T47D (cell line): ENCODE data around the gene PLEKHG3.

Source experiments
- DNase-seq, 2 experiments: peaks; one replicate each; pipeline versions ENCODE4 v3.0.0 to v3.0.0-alpha.2; 2011 to 2012; ENCODE audit warnings: low read depth in 1 of 2, low spot score in 1 of 2
- JUND ChIP-seq: IDR thresholded peaks from 2 replicates; pipeline ENCODE4 v1.6.1; 2012; ENCODE audit warnings: low read depth
- in situ Hi-C: cut with HindIII; loops from 2 replicates; pipeline ENCODE4 v1.10.0; 2016; ENCODE audit warnings: low sequenced_read_pairs, low pct_unique_long_range_greater_than_20kb

Gene PLEKHG3

GRCh38 chr14:64762044-64763034 lies 58.1 kb downstream of the PLEKHG3 start:
- in situ Hi-C loops: no loop called here
- no peak for TF ChIP-seq JUND
- DNase-seq: peak; percentile 44 to 50

GRCh38 chr14:64763085-64763782 lies 59.0 kb downstream of the PLEKHG3 start:
- TF ChIP-seq JUND: no peak
- DNase-seq: no peak
- in situ Hi-C loops: no loop called here

GRCh38 chr14:64763801-64764621 lies 59.8 kb downstream of the PLEKHG3 start:
- no peak for DNase-seq
- in situ Hi-C loops: no loop called here
- TF ChIP-seq JUND: no peak

- in situ Hi-C loops: no loop called here
- TF ChIP-seq JUND: no peak
- DNase-seq: peak; percentile 72 to 89
Measured at GRCh38 chr14:64764641-64765520, 60.7 kb downstream of the PLEKHG3 start.

GRCh38 chr14:64765740-64766302 lies 61.6 kb downstream of the PLEKHG3 start:
- DNase-seq: no peak
- TF ChIP-seq JUND: no peak
- in situ Hi-C loops: no loop called here

GRCh38 chr14:64766430-64767151 lies 62.4 kb downstream of the PLEKHG3 start:
- DNase-seq: no peak
- no peak for TF ChIP-seq JUND
- in situ Hi-C loops: no loop called here

GRCh38 chr14:64767215-64767964 lies 63.2 kb downstream of the PLEKHG3 start:
- no peak for DNase-seq
- no peak for TF ChIP-seq JUND
- in situ Hi-C loops: no loop called here

- in situ Hi-C loops: no loop called here
- no peak for DNase-seq
Measured at GRCh38 chr14:64768401-64769095, 64.3 kb downstream of the PLEKHG3 start.

GRCh38 chr14:64769096-64770020 lies 65.1 kb downstream of the PLEKHG3 start:
- TF ChIP-seq JUND: no peak
- DNase-seq: no peak
- in situ Hi-C loops: no loop called here

More at GRCh38 chr14:64768401-64769095, 64.3 kb downstream of the PLEKHG3 start:
- no peak for TF ChIP-seq JUND
